SK-N-SH (cell line): Measurements from ENCODE around the gene UVRAG.

Experiments
- CHD2 ChIP-seq: fragments of 150-350 bp; IDR thresholded peaks from 2 replicates; pipeline ENCODE4 v1.6.1; 2018; ENCODE audit warnings: low read length; ENCODE audit not compliant: partially characterized antibody
- CTCF ChIP-seq: fragments of 200-600 bp; sonication (generic); IDR thresholded peaks from 2 replicates; pipeline ENCODE4 v1.6.1; 2017; ENCODE audit warnings: antibody characterized with exemption, mild to moderate bottlenecking, moderate library complexity
- NFIC ChIP-seq: IDR thresholded peaks from 2 replicates; pipeline ENCODE4 v1.4.0; 2012; ENCODE audit warnings: borderline replicate concordance
- NRF1 ChIP-seq: IDR thresholded peaks from 2 replicates; pipeline ENCODE4 v1.6.1; 2012; ENCODE audit warnings: low read depth, mild to moderate bottlenecking, low read length
- POLR2AphosphoS5 ChIP-seq: IDR thresholded peaks from 2 replicates; pipeline ENCODE4 v1.6.1; 2012; ENCODE audit warnings: low read depth, low read length
- REST ChIP-seq: IDR thresholded peaks from 2 replicates; pipeline ENCODE4 v1.6.1; 2012; ENCODE audit warnings: mild to moderate bottlenecking, low read depth, low read length, moderate library complexity
- RXRA ChIP-seq: IDR thresholded peaks from 2 replicates; pipeline ENCODE4 v1.4.0; 2012; ENCODE audit warnings: low read depth, mild to moderate bottlenecking, borderline replicate concordance
- SIN3A ChIP-seq: IDR thresholded peaks from 2 replicates; pipeline ENCODE4 v1.6.1; 2012; ENCODE audit warnings: low read depth, mild to moderate bottlenecking, low read length, moderate library complexity, borderline replicate concordance
- TEAD4 ChIP-seq: IDR thresholded peaks from 2 replicates; pipeline ENCODE4 v1.4.0; 2012; ENCODE audit warnings: mild to moderate bottlenecking, borderline replicate concordance; ENCODE audit not compliant: insufficient read depth
- USF1 ChIP-seq: IDR thresholded peaks from 2 replicates; pipeline ENCODE4 v1.4.0; 2012; ENCODE audit warnings: low read depth, borderline replicate concordance
- USF2 ChIP-seq: fragments of 150-350 bp; IDR thresholded peaks from 2 replicates; pipeline ENCODE4 v1.6.1; 2017; ENCODE audit warnings: antibody characterized with exemption, low read length, low read depth, borderline replicate concordance

GRCh38 chr11:76181371-76181770, 366.4 kb downstream of the UVRAG start:
- TF ChIP-seq NRF1 (no peak), CTCF (no peak), REST (no peak), SIN3A (no peak), TEAD4 (no peak), POLR2AphosphoS5 (no peak), USF1 (no peak), NFIC (no peak), USF2 (no peak), CHD2 (no peak), RXRA (no peak)
